ENCODE results near the gene CD200R1L.
"Not testable (repeated sequence)": the region's sequence is repeated elsewhere in the genome, so short reads cannot be mapped to it uniquely, and the experiment has no call there.

CD200R1L gene, protein sequence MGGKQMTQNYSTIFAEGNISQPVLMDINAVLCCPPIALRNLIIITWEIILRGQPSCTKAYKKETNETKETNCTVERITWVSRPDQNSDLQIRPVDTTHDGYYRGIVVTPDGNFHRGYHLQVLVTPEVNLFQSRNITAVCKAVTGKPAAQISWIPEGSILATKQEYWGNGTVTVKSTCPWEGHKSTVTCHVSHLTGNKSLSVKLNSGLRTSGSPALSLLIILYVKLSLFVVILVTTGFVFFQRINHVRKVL

DNA sequence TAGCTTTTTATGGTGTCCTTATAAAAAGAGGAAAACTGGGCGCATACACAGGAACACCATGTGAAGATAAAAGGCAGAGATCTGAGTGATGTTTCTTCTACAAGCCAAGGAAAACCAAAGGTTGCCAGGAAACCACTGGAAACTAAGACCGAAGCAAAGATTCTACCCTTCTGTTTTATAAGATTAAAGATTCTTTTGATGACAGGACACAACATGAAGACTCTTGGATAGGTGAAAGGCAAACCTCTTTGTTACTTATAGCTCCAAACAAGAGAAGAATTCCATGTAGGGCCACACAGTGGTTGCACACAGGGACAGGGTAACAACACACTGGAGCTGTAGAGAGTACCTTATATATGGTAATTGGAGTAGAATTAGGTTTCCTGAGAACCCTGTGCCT is at the start of gene CD200R1L:
CD200R1L (minus strand) TSS at position 101 of the 400 bp plus-strand sequence. CDS start 17,497 bp downstream, outside the sequence.
- DNase-seq: no peak

- no peak for DNase-seq
Observed at GRCh38 chr3:112894258-112894657, 47.6 kb upstream of the CD200R1L start.

DNA sequence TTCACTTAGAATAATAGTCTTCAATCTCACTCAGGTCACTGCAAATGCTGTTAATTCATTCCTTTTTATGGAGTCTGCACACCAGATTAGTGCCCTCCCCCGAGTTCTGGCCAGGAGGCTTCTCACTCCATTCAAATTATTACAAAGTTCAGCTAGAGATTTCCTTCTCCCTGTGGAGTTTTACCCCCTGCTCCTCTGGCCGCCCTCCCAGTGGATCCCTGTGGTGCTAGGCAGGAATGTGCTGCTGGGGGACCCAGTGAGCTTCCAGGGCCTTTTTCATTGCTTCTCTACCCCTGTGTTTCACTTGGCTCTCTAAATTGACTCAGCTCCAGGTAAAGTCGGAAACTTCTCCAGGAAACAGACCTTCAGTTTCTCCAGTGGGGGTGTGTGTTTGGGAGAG is 42.7 kb upstream of the CD200R1L start:
- DNase-seq: no peak

GRCh38 chr3:112888381-112889085 is 41.9 kb upstream of the CD200R1L start:
- DNase-seq: no peak

- DNase-seq: no peak
Observed at GRCh38 chr3:112884678-112885290, 38.1 kb upstream of the CD200R1L start.

DNA sequence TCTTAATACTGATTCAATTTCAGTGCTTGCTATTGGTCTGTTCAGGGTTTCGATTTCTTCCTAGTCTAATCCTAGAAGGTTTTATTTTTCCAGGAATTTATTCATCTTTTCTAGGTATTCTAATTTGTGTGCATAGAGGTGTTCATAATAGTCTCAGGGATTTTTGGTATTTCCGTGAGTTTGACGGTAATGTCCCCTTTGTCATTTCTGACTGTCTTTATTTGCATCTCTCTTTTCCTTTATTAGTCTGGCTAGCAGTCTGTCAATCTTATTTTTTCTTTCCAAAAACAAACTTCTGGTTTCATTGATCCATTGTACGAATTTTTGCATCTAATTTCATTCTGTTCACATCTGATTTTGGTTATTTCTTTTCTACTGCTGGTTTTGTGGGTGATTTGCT is 35.2 kb upstream of the CD200R1L start:
- no peak for DNase-seq

GRCh38 chr3:112875561-112875960 is 28.9 kb upstream of the CD200R1L start:
- DNase-seq: no peak

DNA sequence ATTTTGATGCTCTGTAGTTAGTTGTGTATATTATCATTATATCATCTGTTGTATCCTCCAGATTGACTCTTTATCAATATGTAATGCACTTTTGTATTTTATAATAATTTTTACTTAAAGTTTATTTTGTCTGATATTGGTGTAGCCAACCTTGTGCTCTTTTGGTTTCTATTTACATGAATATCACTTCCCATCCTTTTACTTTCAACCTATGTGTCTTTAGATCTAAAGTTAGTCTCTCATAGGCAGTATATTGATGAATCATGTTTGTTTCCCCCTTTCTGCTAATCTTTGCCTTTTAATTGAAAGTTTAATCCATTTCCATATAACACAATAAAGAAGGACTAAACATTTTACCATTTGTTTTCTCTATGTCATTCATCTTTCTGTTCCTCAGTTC is 28.1 kb upstream of the CD200R1L start:
- DNase-seq: no peak

DNA sequence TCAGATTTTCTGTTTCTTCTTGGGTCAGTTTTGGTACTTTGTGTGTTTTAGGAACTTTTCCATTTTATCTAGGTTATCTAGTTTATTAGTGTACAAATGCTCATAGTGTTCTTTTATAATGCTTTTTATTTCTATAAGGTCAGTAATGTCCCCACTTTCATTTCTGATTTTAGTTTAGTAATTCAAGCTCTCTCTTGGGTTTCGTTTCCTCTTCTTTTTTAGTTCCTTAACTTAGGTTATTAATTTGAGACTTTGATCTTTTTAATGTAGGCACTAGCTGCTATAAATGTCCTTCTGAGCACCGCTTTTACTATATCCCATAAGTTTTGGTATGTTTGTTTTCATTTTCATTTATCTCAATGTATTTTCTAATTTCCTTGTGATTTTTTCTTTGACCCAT is 27.0 kb upstream of the CD200R1L start:
- no peak for DNase-seq

DNA sequence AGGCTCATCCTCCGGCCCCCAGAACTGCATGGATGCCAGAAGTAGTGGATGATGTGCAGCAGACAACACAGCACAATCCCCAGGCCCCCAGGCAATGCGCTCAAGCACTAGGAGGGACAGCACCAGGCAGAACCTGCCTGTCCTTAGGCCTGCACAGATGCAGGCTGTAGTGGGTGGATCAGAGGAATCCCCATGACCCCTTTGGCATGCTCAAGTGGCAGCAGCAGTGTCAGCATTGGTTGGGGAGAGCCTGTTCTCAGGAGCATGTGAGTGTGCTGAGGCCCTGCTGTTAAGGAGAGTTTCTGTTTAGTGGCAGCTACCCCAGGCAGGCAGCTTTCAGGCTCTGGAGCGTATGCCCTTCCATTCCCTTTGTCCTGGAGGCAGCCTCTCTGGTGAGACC is 25.1 kb upstream of the CD200R1L start:
- DNase-seq: no peak

GRCh38 chr3:112865757-112866156 is 19.1 kb upstream of the CD200R1L start:
- DNase-seq: no peak

DNA sequence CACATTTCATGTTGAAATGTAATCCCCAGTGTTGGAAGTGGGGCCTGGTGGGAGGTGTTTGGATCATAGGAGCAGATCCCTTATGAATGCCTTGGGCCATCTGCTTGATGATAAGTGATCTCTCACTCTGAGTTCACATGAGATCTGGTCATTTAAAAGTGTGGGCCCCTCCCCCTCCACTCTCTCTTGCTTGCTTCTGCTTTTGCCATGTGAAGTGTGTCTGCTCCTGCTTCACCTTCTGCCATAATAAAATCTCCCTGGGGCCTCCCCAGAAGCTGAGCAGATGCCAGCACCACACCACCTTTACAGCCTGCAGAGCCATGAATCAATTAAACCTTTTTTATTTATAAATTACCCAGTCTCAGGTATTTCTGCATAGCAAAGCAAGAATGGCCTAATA is 14.2 kb upstream of the CD200R1L start:
- DNase-seq: no peak

GRCh38 chr3:112858410-112859069 is 11.9 kb upstream of the CD200R1L start:
- DNase-seq: no peak

DNA sequence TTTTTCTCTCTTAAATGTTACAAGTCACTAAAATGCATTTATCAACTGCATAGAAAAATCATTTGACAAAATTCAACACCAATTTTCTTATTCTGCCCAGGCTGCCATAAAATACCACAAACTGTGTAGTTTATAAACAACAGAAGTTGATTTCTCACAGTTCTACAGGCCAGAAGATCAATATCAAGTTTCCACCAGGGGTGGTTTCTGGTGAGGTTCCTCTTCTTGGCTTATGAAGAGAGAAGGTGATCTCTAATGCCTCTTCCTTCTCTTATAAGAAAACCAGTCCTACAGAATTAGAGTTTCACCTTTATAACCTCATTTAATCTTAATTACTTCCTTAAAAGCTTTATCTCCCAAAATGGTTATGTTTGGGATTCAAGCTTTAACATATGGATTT is 10.9 kb upstream of the CD200R1L start:
- DNase-seq: no peak

- DNase-seq: no peak
Observed at GRCh38 chr3:112856537-112856936, 9.9 kb upstream of the CD200R1L start.

DNA sequence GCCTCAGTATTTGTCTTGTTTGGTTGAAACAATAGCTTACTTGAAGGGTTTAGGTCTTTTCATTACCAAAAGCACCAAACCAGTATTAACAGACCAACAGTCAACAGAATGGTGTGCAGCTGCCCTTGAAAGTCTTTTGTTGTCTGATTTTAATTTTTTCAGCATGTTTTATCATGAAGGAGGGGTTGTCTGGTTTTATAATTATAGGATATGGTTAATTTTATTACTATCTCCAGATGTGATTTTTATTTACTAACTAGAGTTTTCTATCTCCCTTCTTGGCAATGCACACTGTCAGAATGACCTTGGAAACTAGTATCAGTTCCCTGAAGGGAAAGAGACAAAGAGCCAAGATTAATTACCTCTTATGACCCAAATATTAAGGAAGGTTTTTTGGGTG is 9.2 kb upstream of the CD200R1L start:
- DNase-seq: no peak

- DNase-seq: not testable (repeated sequence)
Observed at GRCh38 chr3:112855074-112855473, 8.4 kb upstream of the CD200R1L start.

DNA sequence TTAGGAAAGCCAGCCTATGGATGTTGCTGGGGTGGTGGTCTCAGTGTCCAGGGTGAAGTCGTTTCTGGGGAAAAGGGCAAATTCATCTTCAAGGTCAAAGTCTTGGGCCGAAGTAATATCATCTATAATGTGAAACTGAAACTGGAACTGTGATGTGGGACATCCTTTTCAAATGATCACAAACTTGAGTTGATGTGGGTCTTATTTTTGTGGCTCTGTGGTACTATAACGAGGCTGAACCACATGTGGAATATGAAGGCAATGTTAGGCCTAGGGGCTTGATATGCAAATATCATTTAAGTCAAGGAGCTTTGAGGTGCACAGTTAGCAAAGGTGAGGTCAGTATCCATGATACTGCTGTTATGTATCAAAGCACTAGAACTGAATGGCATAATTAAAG is 1.5 kb upstream of the CD200R1L start:
- DNase-seq: no peak

GRCh38 chr3:112847692-112848091 is 1.0 kb upstream of the CD200R1L start:
- no peak for DNase-seq

GRCh38 chr3:112845772-112846171 is 892 bp downstream of the CD200R1L start:
- DNase-seq: no peak

- no peak for DNase-seq
Observed at GRCh38 chr3:112829046-112829445, 17.6 kb downstream of the CD200R1L start.

GRCh38 chr3:112822064-112823055 is 24.3 kb downstream of the CD200R1L start:
- DNase-seq: no peak

All from NCI-H1092 treated with DMSO at 0.1 percent for 48 hours (cell line).